GM11168 (cell line): Measurements from ENCODE around the gene TM4SF20.

Source experiments
- in situ Hi-C: fragments of 300-500 bp; cut with MboI; formaldehyde crosslinking; loops from one replicate; pipeline ENCODE4 v1.12.0; 2022; ENCODE audit warnings: low sequenced_read_pairs; ENCODE audit not compliant: unreplicated experiment

Gene TM4SF20, protein sequence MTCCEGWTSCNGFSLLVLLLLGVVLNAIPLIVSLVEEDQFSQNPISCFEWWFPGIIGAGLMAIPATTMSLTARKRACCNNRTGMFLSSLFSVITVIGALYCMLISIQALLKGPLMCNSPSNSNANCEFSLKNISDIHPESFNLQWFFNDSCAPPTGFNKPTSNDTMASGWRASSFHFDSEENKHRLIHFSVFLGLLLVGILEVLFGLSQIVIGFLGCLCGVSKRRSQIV

GRCh38 chr2:227379095-227379494 is at the start of gene TM4SF20:
Gene TM4SF20 (minus strand): TSS chr2:227379306. CDS start chr2:227379268, 38 bp downstream.
- in situ Hi-C loops: no loop called here

DNA sequence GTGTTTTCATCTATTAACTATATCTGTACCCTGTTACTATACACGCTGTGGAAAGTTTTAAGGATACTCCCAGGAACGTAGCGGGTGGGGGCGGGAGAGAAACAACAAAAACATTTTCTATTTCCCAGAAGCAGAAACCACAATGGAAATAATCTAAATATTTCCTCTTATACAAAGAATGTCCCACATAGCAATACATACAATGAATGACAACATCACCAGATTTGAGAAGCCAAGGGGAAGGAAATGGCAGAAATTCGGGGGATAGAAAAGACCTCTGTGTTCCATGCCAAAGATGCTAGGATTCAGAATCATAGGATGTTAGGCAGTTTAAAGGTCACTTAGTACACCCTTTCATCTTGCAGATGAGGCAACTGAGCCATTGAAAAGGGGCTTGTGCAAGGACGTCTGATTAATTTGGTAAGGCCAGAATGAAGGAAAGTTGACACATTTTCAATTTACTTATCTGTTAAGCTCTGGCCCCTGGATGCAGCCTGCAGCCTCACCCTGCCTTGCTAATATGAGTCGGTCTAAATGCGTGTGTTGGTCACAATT is 49.7 kb upstream of the TM4SF20 start:
- in situ Hi-C loops: no loop called here

GRCh38 chr2:227423656-227424499 is 44.8 kb upstream of the TM4SF20 start:
- in situ Hi-C loops: loop anchor here (25.0 kb wide), 1 partner anchor 338 kb away; no protein-coding TSS in a partner anchor

DNA sequence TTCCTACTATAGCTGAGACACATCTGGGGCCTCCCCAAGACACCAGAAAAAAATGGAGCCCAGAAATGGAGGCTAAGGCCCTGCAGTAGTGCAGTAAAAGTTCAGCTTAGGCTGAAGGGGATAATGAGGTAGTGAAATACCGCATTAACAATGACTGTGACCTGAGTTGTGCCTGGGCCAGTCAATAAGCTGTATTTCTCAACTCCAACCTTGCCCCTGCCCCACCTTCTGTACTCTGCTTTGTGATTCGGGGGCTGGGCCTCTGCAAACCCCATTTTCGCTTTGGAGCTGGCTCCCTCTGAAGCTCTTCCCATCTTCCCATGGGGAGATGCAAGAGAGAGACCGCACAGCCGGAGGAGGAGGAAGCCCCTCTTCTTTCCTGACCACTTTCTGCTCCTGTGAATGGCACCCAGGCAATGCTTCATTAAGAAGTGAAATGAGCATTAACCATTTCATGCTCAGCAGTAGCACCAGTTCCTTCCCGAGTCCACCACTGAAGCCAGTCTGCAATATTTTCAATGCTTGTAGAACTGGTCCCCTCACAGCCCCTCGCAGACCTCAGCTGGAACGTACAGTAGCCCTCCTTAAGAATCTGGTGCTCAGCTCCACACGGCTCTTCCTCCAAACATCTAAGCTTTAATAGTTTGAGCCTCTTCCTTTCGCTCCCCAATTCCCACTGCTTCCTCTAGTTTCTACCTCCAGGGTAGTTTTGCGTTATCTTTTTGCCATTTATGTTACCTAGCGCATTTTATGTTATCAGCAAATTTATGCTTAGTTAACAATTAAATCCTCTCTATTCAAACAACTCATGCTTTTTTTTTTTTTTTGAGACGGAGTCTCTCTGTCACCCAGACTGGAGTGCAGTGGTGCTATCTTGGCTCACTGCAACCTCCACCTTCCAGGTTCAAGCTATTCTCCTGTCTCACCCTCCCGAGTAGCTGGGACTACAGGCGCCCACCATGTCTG is 41.3 kb upstream of the TM4SF20 start:
- in situ Hi-C loops: loop anchor here (25.0 kb wide), 1 partner anchor 342 kb away; no protein-coding TSS in a partner anchor

DNA sequence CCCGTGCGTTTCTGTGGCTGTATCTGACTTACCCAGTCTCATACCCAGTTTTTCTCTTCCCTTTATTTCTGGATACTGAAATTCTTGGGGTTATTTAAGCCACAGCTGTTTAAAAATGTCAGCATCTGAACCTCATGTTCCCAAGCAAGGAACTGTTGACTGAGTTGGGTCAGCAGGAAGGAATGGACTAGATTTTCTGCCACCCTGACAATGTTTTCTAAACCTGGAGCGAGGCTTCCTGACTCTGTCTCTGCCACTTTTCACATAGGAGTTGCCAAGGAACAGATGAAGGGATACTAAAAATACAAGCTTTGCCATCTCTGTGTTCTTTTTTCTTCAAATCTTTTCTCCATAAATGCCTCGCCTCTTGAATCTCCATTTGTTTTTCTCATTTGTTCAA is 37.6 kb upstream of the TM4SF20 start:
- in situ Hi-C loops: loop anchor here (25.0 kb wide), 1 partner anchor 346 kb away; no protein-coding TSS in a partner anchor

DNA sequence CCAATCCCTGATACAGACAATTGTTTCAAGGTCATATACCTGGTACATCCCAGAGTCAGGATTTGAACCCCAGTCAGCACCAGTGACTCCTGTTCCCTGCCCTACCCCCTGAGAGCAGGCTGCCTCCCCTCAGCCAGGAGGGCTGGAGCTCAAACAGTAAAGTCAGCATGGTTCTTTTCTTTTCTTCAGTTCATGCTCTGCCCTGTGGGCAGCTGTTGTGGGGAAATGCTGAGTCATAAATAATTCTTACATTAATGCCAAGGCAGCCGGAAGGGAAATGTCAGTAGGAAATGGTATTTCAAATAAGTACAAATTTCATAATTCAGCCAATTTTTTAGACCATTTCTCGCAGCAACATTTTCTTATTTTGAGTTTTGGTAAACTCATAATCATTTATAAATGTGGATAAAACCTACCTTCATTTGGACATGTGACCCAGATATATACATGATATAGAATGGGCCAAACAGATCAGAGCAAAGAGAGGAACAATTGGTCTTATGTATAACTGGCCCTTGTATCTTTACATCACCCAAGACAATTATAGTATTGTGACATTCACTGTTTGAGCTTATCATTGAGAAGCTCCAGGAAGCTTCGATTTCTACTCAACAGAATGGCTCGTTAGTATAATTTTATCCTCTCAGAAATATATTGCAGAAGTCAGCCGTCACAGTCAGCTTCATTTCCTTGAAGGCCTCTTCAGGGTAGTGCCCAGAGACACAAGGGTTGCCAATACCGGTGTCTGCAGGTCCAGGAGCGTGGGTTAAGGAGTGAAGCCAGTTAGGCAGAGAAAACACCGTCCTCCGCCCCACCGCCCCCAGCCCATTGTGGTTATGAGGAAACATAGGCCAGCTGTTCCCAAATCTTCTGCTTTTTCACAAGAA is 36.7 kb upstream of the TM4SF20 start:
- in situ Hi-C loops: loop anchor here (25.0 kb wide), 1 partner anchor 347 kb away; no protein-coding TSS in a partner anchor

DNA sequence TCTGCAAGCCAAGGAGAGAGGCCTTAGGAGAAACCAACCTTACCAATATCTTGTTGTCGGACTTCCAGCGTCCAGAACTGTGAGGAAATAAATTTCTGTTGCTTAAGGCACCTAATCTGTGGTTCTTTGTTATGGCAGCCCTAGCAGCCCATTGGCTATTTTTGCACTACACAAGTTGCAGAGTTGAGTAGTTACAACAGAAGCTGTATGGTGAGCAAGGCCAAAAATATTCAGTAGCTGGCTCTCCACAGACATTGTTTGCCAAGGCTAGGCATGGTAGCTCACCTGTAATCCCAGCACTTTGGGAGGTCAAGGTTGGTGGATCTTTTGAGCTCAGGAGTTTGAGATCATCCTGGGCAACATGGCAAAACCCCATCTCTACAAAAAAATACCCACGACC is 35.7 kb upstream of the TM4SF20 start:
- in situ Hi-C loops: loop anchor here (25.0 kb wide), 1 partner anchor 347 kb away; no protein-coding TSS in a partner anchor

GRCh38 chr2:227413371-227413770 is 34.3 kb upstream of the TM4SF20 start:
- in situ Hi-C loops: loop anchor here (25.0 kb wide), 1 partner anchor 349 kb away; no protein-coding TSS in a partner anchor

GRCh38 chr2:227412877-227413276 is 33.8 kb upstream of the TM4SF20 start:
- in situ Hi-C loops: loop anchor here (25.0 kb wide), 1 partner anchor 349 kb away; no protein-coding TSS in a partner anchor

GRCh38 chr2:227411990-227412350 is 32.9 kb upstream of the TM4SF20 start:
- in situ Hi-C loops: loop anchor here (25.0 kb wide), 1 partner anchor 350 kb away; no protein-coding TSS in a partner anchor

DNA sequence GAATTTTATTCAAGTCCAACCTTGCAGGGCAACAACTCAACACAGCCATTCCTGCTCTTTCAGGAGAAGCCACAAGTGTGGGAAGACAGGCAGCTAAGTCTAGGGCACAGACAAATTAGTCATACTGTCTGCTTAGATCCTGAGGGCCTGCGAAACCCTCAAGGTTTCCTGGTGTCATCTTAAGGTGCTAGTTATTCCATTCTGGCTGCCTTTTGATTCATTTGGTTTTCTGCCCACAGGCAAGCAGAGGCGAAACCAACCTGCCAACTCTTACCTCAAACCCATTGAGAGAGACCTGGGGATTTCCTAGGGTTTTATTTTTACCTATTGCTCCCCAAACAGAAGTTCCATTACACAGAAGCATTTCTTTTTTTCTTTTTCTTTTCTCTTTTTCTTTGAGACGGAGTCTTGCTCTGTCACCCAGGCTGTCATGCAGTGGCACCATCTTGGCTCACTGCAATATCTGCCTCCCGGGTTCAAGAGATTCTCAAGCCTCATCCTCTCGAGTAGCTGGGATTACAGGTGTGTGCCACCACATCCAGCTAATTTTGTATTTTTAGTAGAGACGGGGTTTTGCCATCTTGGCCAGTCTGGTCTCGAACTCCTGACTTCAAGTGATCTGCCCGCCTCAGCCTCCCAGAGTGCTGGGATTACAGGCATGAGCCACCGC is 32.3 kb upstream of the TM4SF20 start:
- in situ Hi-C loops: loop anchor here (25.0 kb wide), 1 partner anchor 351 kb away; no protein-coding TSS in a partner anchor

GRCh38 chr2:227410191-227410590 is 31.1 kb upstream of the TM4SF20 start:
- in situ Hi-C loops: loop anchor here (25.0 kb wide), 1 partner anchor 352 kb away; no protein-coding TSS in a partner anchor

DNA sequence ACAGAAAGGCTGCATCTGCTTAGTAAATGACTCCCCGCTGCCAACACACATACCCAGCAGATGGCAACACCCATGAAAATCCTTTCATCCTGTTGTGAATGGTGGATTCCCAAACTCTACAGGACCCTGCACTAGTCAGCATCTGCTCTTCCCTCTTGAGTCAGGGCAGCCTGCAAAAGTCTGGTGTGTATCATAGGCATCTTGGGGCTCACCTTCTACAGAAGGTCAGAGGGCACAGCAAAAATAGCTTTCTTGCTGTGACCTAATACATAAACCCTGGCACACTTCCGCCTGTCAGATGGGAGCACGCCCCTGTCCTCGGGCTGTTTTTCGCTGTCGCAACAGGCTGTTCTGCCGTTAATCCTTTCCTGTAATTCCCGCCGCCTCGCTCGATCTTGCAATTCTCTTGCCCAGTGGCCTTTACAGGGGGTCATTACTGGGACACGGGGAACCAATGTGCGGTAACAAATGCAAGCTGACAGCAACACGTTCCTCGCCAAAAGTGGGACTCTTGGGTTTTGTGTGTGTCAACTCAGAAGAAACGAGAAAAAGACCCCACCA is 28.6 kb upstream of the TM4SF20 start:
- in situ Hi-C loops: loop anchor here (25.0 kb wide), 1 partner anchor 355 kb away; no protein-coding TSS in a partner anchor

- in situ Hi-C loops: loop anchor here (25.0 kb wide), 1 partner anchor 356 kb away; no protein-coding TSS in a partner anchor
Observed at GRCh38 chr2:227406177-227407031, 27.3 kb upstream of the TM4SF20 start.

DNA sequence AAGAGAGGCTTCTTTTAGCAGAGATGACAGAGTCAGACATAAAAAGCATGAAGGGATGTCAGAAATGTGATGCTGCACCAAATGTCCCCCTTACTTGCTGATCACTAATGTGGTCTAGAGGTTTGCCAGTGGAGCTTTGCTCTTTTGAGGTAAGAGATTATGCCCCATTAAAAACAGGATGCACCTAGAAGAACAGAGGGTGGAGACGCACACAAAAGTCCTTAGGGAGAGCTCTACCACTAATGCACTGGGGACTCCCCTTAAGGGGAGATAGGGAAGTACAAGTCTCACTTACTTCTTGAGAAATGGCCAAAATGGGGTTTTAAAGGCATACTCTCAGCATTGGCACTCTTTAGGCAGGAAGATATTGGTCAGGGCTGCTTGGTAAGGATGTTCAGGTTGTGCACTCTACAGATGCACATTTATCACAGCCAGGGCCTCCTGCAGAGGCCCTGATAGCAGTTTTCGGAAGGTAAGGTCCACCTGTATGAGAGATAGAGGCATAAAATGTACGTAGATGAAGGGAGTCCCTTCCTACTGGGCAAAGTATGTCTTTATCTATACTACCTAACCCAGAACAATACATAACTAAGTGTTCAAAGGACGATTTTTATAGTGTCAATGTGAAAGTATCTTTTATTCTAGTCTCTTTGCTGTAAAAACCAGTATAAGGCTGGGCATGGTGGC is 25.6 kb upstream of the TM4SF20 start:
- in situ Hi-C loops: loop anchor here (25.0 kb wide), 1 partner anchor 358 kb away; no protein-coding TSS in a partner anchor

GRCh38 chr2:227402959-227403358 is 23.9 kb upstream of the TM4SF20 start:
- in situ Hi-C loops: loop anchor here (25.0 kb wide), 1 partner anchor 359 kb away; no protein-coding TSS in a partner anchor
